Cardiac muscle cell (in vitro differentiated cells and primary cell): ENCODE measurements around the gene ZFP36L2. TPM values are rescaled to one million over a fixed set of nuclear protein-coding genes. Genes with fewer than 3 reads are reported as not detected.

Experiments
- DNase-seq, 2 donors: peaks; one replicate each; pipeline versions ENCODE4 v3.0.0 to v3.0.0-alpha.2; 2010 to 2017; ENCODE audit warnings: low read depth in 1 of 2, low spot score in 1 of 2
- H3K27ac ChIP-seq: fragments of 200-600 bp; sonication (generic); 2 replicates; pipeline ENCODE4 v1.5.1; 2016
- H3K27me3 ChIP-seq: fragments of 200-600 bp; sonication (generic); 2 replicates; pipeline ENCODE4 v1.6.0; 2016; ENCODE audit warnings: control low read depth
- H3K36me3 ChIP-seq: fragments of 200-600 bp; sonication (generic); 2 replicates; pipeline ENCODE4 v1.5.1; 2016; ENCODE audit warnings: control low read depth
- H3K4me1 ChIP-seq: fragments of 200-600 bp; sonication (generic); 2 replicates; pipeline ENCODE4 v1.8.1; 2017; ENCODE audit warnings: low read depth, mild to moderate bottlenecking, mixed run types
- H3K4me3 ChIP-seq: fragments of 200-600 bp; sonication (generic); 2 replicates; pipeline ENCODE4 v1.5.1; 2016; ENCODE audit warnings: mild to moderate bottlenecking
- H3K9me3 ChIP-seq: fragments of 200-600 bp; sonication (generic); 2 replicates; pipeline ENCODE4 v1.5.1; 2017; ENCODE audit warnings: low read depth, mild to moderate bottlenecking, control low read depth
- CTCF ChIP-seq: IDR thresholded peaks from 2 replicates; pipeline ENCODE4 v1.5.1; 2012; ENCODE audit warnings: low read depth, mild to moderate bottlenecking, low read length
- polyA plus RNA-seq: library from polyadenylated mRNA; unstranded; fragments of >200 nt; fragmentation: Nextera tagmentation; extraction: Ambion mirVana; gene quantifications from 2 replicates; pipeline ENCODE4 v1.2.1, GENCODE V29; 2016
- total RNA-seq: library from RNA; depleted of rRNA; stranded (reverse); fragments of >200 nt; gene quantifications from 2 replicates; pipeline ENCODE4 v1.2.3, GENCODE V29; 2016

The ZFP36L2 gene
- total and polyA plus RNA-seq, 2 experiments from 2014 or later: 27.6 to 73.9 TPM

GRCh38 chr2:43174368-43174916, 52.0 kb downstream of the ZFP36L2 start:
- Histone ChIP-seq H3K4me3 (no peak overlapping the region), H3K27ac (no peak overlapping the region), H3K9me3 (no peaks in the 10 kb centered on the region), H3K36me3 (no peaks in the 10 kb centered on the region), H3K4me1 (peaks cover 25% of the 10 kb centered on the region), H3K27me3 (no peaks in the 10 kb centered on the region)
- peak in 1 of 2 donors; percentile 23 for DNase-seq
- no peak for TF ChIP-seq CTCF
